ENCODE data around the gene SNCG. TPM values are rescaled to one million over a fixed set of nuclear protein-coding genes. Genes with fewer than 3 reads are reported as not detected.

The SNCG gene
- total and polyA plus RNA-seq, 2 of the 8 experiments (the other 6 are each of a cell fraction or from before 2014, with no cell fraction given), result 4.4 to 12.2 TPM

DNA sequence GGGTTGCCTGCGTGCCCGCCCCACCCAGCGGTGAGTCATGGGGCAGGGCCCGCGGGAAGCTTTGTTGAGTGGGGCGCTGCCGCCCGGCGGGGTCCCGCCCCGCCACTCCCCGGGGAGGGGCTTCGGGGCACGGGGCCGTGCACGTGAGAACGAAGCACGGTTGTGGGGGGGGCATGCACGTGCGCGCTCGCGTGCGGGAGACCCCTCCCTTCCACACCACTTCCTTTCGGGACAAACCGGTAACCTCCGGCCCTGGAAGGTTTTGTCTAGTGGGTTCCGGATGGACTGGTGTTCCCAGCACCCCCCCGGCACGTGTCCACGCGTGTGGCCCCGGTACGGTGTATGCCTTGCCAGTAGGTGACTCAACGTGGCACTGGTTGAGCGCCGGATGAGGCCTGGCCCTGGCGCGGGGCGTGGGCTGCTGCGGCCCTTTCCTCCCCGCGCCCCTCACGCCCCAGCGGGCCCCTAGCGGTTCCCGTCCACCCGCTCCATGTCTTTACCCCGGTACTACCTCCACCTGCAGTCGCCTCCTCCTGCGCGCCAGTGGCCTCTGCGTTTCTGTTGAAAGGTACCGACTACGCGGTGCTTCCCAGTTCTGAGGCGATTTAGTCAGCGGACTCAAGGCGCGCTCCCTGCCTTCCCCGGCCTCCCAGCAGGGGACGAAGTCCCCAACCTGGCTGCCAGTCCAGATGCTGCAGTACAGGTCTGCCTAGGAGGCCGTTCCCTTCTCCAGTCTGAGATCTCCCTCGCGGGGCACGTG lies 13.0 kb downstream of the SNCG start (continued):
- TF ChIP-seq RAD21 (IDR thresholded peaks at IDR 0.05 in 1 of 2, conservative IDR thresholded peaks at IDR 0.05 in 1 of 2; ENCODE audit: low read depth in 2 of 2, low read length in 2 of 2), result no peak; a peak in 1 of 4 replicates
- no peak; a peak in 1 of 4 replicates for TF ChIP-seq HDAC2 (IDR thresholded peaks at IDR 0.05; ENCODE audit: borderline replicate concordance in 1 of 2, low read depth in 2 of 2, low read length in 2 of 2)
- TF ChIP-seq, protein P1, sequence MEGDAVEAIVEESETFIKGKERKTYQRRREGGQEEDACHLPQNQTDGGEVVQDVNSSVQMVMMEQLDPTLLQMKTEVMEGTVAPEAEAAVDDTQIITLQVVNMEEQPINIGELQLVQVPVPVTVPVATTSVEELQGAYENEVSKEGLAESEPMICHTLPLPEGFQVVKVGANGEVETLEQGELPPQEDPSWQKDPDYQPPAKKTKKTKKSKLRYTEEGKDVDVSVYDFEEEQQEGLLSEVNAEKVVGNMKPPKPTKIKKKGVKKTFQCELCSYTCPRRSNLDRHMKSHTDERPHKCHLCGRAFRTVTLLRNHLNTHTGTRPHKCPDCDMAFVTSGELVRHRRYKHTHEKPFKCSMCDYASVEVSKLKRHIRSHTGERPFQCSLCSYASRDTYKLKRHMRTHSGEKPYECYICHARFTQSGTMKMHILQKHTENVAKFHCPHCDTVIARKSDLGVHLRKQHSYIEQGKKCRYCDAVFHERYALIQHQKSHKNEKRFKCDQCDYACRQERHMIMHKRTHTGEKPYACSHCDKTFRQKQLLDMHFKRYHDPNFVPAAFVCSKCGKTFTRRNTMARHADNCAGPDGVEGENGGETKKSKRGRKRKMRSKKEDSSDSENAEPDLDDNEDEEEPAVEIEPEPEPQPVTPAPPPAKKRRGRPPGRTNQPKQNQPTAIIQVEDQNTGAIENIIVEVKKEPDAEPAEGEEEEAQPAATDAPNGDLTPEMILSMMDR (IDR thresholded peaks at IDR 0.05; ENCODE audit: control extremely low read depth in 1 of 3, insufficient read depth in 1 of 3, low read depth in 1 of 3, low read length in 3 of 3), result no peak
- TF ChIP-seq SIX5 (IDR thresholded peaks at IDR 0.05; ENCODE audit: low read depth, low read length), result no peak
- peak in 1 of 2 experiments; percentile 21; a peak in 1 of 3 replicates for TF ChIP-seq POLR2A (IDR thresholded peaks at IDR 0.05; ENCODE audit: control extremely low read depth in 1 of 2, low read depth in 2 of 2, low read length in 2 of 2)
- no peak for TF ChIP-seq CREB1 (IDR thresholded peaks at IDR 0.05)
- no peak for TF ChIP-seq POLR2AphosphoS5 (IDR thresholded peaks at IDR 0.05; ENCODE audit: low read depth, low read length)
- TF ChIP-seq, protein P2, sequence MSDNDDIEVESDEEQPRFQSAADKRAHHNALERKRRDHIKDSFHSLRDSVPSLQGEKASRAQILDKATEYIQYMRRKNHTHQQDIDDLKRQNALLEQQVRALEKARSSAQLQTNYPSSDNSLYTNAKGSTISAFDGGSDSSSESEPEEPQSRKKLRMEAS (IDR thresholded peaks at IDR 0.05), result peak; percentile 92
- TF ChIP-seq CBX8 (IDR thresholded peaks at IDR 0.05; ENCODE audit: borderline replicate concordance, low read depth, low read length), result no peak
- peak; percentile 21; the same call in 1 of the 2 replicates for TF ChIP-seq TAF1 (IDR thresholded peaks at IDR 0.05; ENCODE audit: low read depth, low read length)
- no peak for TF ChIP-seq CBX5 (IDR thresholded peaks at IDR 0.05; ENCODE audit: low read depth, low read length)
- TF ChIP-seq MAFK (IDR thresholded peaks at IDR 0.05; ENCODE audit: low read depth, low read length), result no peak
- 0 out of 2 replicates have a peak, but pooled peaks have one; percentile 5 for TF ChIP-seq PHF8 (conservative IDR thresholded peaks at IDR 0.05; ENCODE audit: low read depth, low read length)
- no peak for TF ChIP-seq SIRT6 (IDR thresholded peaks at IDR 0.05; ENCODE audit: low read length)
- 0 out of 2 replicates have a peak, but pooled peaks have one; percentile 35 for TF ChIP-seq SUZ12 (IDR thresholded peaks at IDR 0.05; ENCODE audit: low read length)
- TF ChIP-seq TAF7 (optimal IDR thresholded peaks at IDR 0.05; ENCODE audit: borderline replicate concordance, low read depth, low read length), result no peak
- TF ChIP-seq YY1 (IDR thresholded peaks at IDR 0.05; ENCODE audit: low read depth, low read length), result no peak
- no peak for TF ChIP-seq SAP30 (IDR thresholded peaks at IDR 0.05; ENCODE audit: insufficient read depth, insufficient replicate concordance, low read length)
- no peak for TF ChIP-seq RXRA (IDR thresholded peaks at IDR 0.05; ENCODE audit: insufficient read depth, low read depth, low read length)
- TF ChIP-seq KDM1A (IDR thresholded peaks at IDR 0.05; ENCODE audit: borderline replicate concordance, low read length), result peak; percentile 58; the same call in 1 of the 2 replicates
- peak; percentile 53; the same call in 1 of the 2 replicates for TF ChIP-seq RBBP5 (IDR thresholded peaks at IDR 0.05; ENCODE audit: borderline replicate concordance, low read depth, low read length)

Data from H1 (cell line).